ENCODE results near the gene SMIM41.

The SMIM41 gene

DNA sequence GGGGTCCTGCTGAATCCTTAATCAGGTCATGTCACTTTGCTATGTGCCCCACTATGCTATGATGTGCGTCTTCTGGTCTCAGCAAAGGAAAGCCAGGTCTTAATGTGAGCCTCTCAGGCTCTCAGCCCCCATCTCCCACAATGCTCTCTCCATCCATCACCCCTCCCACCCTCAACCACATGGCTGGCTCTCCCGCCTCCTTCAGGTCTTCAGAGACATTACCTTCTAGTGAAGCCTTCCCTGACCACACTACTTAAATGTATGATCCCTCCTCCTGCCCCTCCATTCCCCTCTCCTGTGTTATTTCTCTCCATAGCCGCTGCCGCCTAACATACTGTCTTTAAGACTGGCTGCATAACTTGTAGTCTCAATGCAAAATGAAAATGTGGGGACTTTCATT lies 61.8 kb downstream of the SMIM41 start:
- CTCF ChIA-PET: interaction anchor here (1.8 kb wide), 1 partner anchor 186 kb away, joined by 5 read pairs; no protein-coding TSS in a partner anchor
- TF ChIP-seq, protein P1, sequence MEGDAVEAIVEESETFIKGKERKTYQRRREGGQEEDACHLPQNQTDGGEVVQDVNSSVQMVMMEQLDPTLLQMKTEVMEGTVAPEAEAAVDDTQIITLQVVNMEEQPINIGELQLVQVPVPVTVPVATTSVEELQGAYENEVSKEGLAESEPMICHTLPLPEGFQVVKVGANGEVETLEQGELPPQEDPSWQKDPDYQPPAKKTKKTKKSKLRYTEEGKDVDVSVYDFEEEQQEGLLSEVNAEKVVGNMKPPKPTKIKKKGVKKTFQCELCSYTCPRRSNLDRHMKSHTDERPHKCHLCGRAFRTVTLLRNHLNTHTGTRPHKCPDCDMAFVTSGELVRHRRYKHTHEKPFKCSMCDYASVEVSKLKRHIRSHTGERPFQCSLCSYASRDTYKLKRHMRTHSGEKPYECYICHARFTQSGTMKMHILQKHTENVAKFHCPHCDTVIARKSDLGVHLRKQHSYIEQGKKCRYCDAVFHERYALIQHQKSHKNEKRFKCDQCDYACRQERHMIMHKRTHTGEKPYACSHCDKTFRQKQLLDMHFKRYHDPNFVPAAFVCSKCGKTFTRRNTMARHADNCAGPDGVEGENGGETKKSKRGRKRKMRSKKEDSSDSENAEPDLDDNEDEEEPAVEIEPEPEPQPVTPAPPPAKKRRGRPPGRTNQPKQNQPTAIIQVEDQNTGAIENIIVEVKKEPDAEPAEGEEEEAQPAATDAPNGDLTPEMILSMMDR (conservative IDR thresholded peaks at IDR 0.05; ENCODE audit: low read depth): no peak
- POLR2A ChIA-PET (ENCODE audit: low non-redundant PET): no interaction called here
- no peak for DNase-seq (ENCODE audit: low spot score)
- H3K27ac ChIP-seq: peak overlapping the region; percentile 100

DNA sequence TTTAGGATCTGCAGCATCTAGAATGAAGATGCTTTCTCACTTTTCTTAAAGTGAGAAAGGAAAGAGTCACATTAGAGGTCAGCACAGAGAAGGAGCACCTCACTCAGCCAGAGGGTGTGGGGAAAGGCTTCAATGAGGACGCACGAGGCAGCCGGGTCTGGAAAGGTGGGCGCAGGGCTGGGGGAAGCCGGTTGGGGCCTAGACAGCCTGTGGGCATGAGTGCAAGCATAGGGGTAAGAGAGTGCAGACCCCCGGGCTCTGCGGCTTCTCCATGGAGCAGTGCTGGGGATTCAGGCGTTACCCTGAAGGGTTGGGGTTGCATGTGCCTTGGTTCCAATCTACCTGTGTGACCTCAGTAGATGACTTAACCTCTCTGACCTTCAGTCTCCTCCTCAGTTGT lies 62.4 kb downstream of the SMIM41 start:
- no peak for DNase-seq (ENCODE audit: low spot score)
- peak overlapping the region; percentile 100 for H3K27ac ChIP-seq
- ChIA-PET POLR2A (ENCODE audit: low non-redundant PET) (no interaction called here), CTCF (no interaction called here)
- TF ChIP-seq, protein P1 (conservative IDR thresholded peaks at IDR 0.05; ENCODE audit: low read depth): no peak

DNA sequence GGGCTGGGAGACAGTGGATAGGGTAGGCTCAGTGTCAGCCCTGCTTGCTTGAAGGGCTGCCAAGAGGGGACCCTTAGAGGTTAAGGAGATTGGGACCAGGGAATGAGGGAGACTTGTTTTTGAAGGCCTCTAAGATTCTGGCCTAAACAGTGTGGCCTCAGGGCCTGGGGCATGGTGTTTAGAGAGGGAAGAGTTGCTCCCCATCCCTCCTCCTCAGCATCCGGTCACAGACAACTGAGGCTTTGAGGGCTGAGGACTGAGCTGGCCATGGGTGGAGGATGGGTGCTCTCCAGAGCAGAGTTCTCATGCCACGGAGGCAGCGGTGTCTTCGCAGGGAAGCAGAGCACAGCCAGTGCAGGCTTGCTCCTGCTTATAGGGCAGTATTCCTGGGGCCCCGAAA lies 62.9 kb downstream of the SMIM41 start:
- no peak for DNase-seq (ENCODE audit: low spot score)
- H3K27ac ChIP-seq: peak overlapping the region; percentile 100
- ChIA-PET POLR2A (ENCODE audit: low non-redundant PET) (no interaction called here), CTCF (interaction anchor here (0.9 to 2.8 kb wide), 6 partner anchors 9 to 838 kb away, joined by 4 to 20 read pairs (median 8); no protein-coding TSS in a partner anchor)
- TF ChIP-seq, protein P1 (conservative IDR thresholded peaks at IDR 0.05; ENCODE audit: low read depth): no peak

DNA sequence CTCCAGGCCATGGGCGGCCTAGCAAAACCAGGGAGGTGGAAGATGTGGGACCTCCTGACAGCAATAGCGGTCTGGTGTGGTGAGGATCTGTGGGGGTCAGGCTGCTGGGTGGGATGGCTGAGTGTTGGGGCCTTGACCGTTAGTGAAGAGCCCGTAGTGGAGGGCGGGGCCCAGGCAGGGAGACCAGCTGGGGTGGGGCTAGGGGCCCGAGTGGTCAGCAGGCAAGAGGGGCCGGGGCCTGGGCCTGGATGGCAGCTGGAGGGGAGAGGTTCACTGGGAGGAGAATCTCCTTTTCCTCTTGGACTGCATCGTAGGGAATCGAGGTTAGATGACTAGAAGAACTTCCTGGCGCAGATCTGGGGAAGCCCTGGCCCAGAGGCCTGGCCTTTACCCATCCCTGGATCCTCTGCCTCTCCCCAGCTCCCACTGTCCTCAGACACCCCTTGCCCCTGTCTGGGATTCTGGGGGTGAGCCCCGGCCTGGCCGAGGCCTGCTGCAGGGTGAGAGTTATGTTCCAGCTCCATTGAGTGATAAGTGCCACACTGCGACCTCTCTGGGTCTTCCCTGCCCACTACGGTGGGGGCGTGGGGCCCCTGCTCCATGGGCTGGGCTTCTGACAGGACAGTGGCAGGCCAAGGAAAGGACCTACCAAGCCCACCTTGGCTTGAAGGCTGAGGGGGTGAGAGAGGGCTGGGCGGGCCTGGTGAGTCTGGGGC lies 65.2 kb downstream of the SMIM41 start:
- ChIA-PET CTCF (interaction anchor here (0.6 to 2.8 kb wide), 8 partner anchors 26 to 1859 kb away, joined by 3 to 20 read pairs (median 5); no protein-coding TSS in a partner anchor), POLR2A (ENCODE audit: low non-redundant PET) (no interaction called here)

DNA sequence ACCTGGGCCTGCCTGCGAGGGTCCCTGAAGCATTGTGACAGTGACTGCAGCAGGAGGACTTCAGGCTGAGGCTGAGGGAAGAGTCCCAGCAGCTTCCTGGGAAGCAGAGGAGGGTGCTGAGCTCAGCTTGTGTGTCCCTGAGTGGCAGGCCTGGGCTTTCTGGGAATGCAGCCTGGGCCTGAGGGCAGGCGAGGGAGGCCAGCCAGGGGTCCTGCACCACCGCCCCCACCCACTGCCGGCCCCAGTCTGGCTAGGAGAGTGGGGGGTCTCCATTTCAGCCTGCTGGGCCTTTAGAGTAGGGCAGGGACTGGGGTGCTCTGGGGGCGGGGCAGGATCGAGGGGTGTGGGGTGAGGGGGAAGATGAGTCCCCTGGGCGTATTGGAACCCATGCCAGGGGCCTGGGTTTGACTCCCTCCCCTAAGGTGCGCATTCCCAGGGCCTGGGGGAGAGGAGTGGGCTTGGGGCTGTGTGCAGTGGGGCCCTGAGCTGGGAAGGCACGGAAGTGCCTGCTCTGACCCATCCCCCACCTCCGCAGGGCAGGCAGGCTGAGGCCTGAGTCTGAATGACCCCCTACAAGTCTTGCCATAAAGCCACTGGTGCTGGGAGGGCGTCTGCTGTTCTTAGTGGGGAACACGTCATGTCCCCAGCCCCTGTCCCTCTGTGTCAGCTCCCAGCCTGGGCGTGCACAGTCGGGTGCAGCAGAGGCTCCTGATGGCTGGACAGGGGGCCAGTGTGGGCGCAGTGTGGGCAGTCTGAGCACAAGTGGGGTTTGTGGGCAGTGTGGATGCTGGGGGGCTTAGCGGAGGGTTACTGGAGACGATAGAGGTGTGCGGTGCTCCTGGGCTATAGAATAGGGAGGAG lies 66.0 kb downstream of the SMIM41 start:
- POLR2A ChIA-PET (ENCODE audit: low non-redundant PET): no interaction called here
- CTCF ChIA-PET: interaction anchor here (0.5 to 2.8 kb wide), 8 partner anchors 45 to 835 kb away, joined by 3 to 20 read pairs (median 5); no protein-coding TSS in a partner anchor
- DNase-seq (ENCODE audit: low spot score): peak; percentile 42
- TF ChIP-seq, protein P1 (conservative IDR thresholded peaks at IDR 0.05; ENCODE audit: low read depth): no peak
- H3K27ac ChIP-seq: peak overlapping the region; percentile 100

More for the DNA sequence above, 65.2 kb downstream of the SMIM41 start:
- peak overlapping the region; percentile 100 for H3K27ac ChIP-seq
- TF ChIP-seq, protein P1 (conservative IDR thresholded peaks at IDR 0.05; ENCODE audit: low read depth): no peak
- no peak for DNase-seq (ENCODE audit: low spot score)

DNA sequence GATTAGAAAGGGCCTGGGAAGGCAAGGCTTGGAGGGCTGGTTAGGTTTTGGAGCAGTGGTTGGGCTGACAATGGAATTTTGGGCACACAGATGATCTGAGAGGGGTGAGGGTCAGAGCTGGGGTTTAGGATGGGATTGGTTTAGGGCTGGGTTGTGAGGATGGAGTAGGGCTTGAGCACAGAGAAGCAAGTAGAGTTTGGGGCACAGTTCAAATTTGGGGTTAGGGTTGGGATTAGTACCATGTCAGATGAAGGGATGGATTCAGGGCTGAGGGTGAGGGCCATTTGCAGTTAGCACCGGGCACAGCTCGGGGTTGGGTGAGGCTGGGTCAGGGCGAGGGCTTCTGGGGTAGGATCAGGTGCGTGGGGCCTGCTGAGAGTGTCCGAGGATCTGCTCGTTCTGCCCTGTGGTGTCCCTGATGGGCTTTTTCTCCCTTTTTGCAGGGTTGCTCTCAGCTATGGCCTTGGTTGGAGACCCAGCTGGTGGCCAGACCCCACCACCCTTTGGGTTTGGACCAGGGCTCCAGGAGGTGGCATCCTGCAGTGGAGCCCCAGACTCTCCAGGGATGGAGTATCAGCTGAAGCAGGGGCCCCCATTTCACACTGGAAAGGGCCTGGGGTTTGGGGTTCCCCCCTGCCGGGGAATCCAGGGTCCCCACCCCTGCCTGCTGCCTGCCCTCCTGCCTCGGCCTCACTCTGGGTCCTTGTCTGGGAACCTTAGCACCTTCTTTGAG lies 66.8 kb downstream of the SMIM41 start:
- POLR2A ChIA-PET (ENCODE audit: low non-redundant PET): interaction anchor here (0.9 kb wide), 1 partner anchor 87 kb away, joined by 3 read pairs; the partner anchor contains the start of gene KRT7
- CTCF ChIA-PET: interaction anchor here (1.0 to 2.6 kb wide), 6 partner anchors 25 to 834 kb away, joined by 4 to 11 read pairs (median 7); no protein-coding TSS in a partner anchor
- H3K27ac ChIP-seq: peak overlapping the region; percentile 100
- TF ChIP-seq, protein P1 (conservative IDR thresholded peaks at IDR 0.05; ENCODE audit: low read depth): no peak
- no peak for DNase-seq (ENCODE audit: low spot score)

Data from RWPE1 (cell line).